ENCODE measurements around the gene TYR.
"Not testable (repeated sequence)": the region's sequence is repeated elsewhere in the genome, so short reads cannot be mapped to it uniquely, and the experiment has no call there.

TYR gene

GRCh38 chr11:89272540-89273088 lies 94.9 kb downstream of the TYR start:
- not testable (repeated sequence) for DNase-seq

GRCh38 chr11:89273220-89273619 lies 95.5 kb downstream of the TYR start:
- DNase-seq, result not testable (repeated sequence)

- DNase-seq, result no peak
Observed at GRCh38 chr11:89275966-89276365, 98.3 kb downstream of the TYR start.

- no peak for DNase-seq
Observed at GRCh38 chr11:89279176-89279575, 101.5 kb downstream of the TYR start.

- not testable (repeated sequence) for DNase-seq
Observed at GRCh38 chr11:89281032-89281677, 103.5 kb downstream of the TYR start.

- not testable (repeated sequence) for DNase-seq
Observed at GRCh38 chr11:89286601-89287000, 108.9 kb downstream of the TYR start.

- DNase-seq, result not testable (repeated sequence)
Observed at GRCh38 chr11:89288004-89288403, 110.3 kb downstream of the TYR start.

GRCh38 chr11:89293965-89294679 lies 116.4 kb downstream of the TYR start:
- DNase-seq, result peak; percentile 18

GRCh38 chr11:89295023-89295422 lies 117.3 kb downstream of the TYR start:
- DNase-seq, result not testable (repeated sequence)

- DNase-seq, result not testable (repeated sequence)
Observed at GRCh38 chr11:89303029-89303428, 125.4 kb downstream of the TYR start.

GRCh38 chr11:89308272-89308671 lies 130.6 kb downstream of the TYR start:
- DNase-seq, result not testable (repeated sequence)

GRCh38 chr11:89309321-89309985 lies 131.8 kb downstream of the TYR start:
- not testable (repeated sequence) for DNase-seq

GRCh38 chr11:89310607-89311006 lies 132.9 kb downstream of the TYR start:
- DNase-seq, result not testable (repeated sequence)

GRCh38 chr11:89321401-89321800 lies 143.7 kb downstream of the TYR start:
- DNase-seq, result no peak

GRCh38 chr11:89327885-89328284 lies 150.2 kb downstream of the TYR start:
- no peak for DNase-seq

- not testable (repeated sequence) for DNase-seq
Observed at GRCh38 chr11:89331940-89332339, 154.3 kb downstream of the TYR start.

GRCh38 chr11:89333704-89334103 lies 156.0 kb downstream of the TYR start:
- not testable (repeated sequence) for DNase-seq

- DNase-seq, result not testable (repeated sequence)
Observed at GRCh38 chr11:89337100-89337650, 159.5 kb downstream of the TYR start.

- not testable (repeated sequence) for DNase-seq
Observed at GRCh38 chr11:89338073-89338472, 160.4 kb downstream of the TYR start.

- not testable (repeated sequence) for DNase-seq
Observed at GRCh38 chr11:89340450-89340849, 162.8 kb downstream of the TYR start.

- DNase-seq, result not testable (repeated sequence)
Observed at GRCh38 chr11:89342880-89343572, 165.4 kb downstream of the TYR start.

Measured in right hindlimb (tissue), 1 donor.